Karpas-422 (cell line): ENCODE measurements around the gene BRSK1. TPM values are rescaled to one million over a fixed set of nuclear protein-coding genes. Genes with fewer than 3 reads are reported as not detected.

Source experiments
- DNase-seq: peaks from one replicate; pipeline ENCODE4 v3.0.0-alpha.2; 2015
- H2AFZ ChIP-seq: fragments of 200-600 bp; sonication (generic); 2 replicates; pipeline ENCODE4 v1.6.1; 2014; ENCODE audit warnings: antibody characterized with exemption, low read length, mixed read lengths
- H3K27ac ChIP-seq: fragments of 200-600 bp; sonication (generic); 2 replicates; pipeline ENCODE4 v1.5.1; 2014; ENCODE audit warnings: mild to moderate bottlenecking, low read length, moderate library complexity
- H3K27me3 ChIP-seq: fragments of 200-600 bp; sonication (generic); 2 replicates; pipeline ENCODE4 v1.6.1; 2014; ENCODE audit warnings: low read length, mixed read lengths
- H3K36me3 ChIP-seq: fragments of 200-600 bp; sonication (generic); 2 replicates; pipeline ENCODE4 v1.6.1; 2014; ENCODE audit warnings: low read length, mixed read lengths; ENCODE audit not compliant: insufficient read depth
- H3K4me1 ChIP-seq: fragments of 200-600 bp; sonication (generic); 2 replicates; pipeline ENCODE4 v1.6.1; 2014; ENCODE audit warnings: mild to moderate bottlenecking, low read length, mixed read lengths
- H3K4me2 ChIP-seq: fragments of 200-600 bp; sonication (generic); 2 replicates; pipeline ENCODE4 v1.6.1; 2014; ENCODE audit warnings: low read length, low read depth, mild to moderate bottlenecking; ENCODE audit not compliant: poor library complexity, severe bottlenecking
- H3K4me3 ChIP-seq: fragments of 200-600 bp; sonication (generic); 2 replicates; pipeline ENCODE4 v1.5.1; 2014; ENCODE audit warnings: mild to moderate bottlenecking, antibody characterized with exemption, low read length, mixed read lengths
- H3K79me2 ChIP-seq: fragments of 200-600 bp; sonication (generic); 2 replicates; pipeline ENCODE4 v1.6.1; 2014; ENCODE audit warnings: mild to moderate bottlenecking, low read length, mixed read lengths
- H3K9ac ChIP-seq: fragments of 200-600 bp; sonication (generic); 2 replicates; pipeline ENCODE4 v1.6.0; 2014; ENCODE audit warnings: low read length
- H3K9me2 ChIP-seq: fragments of 200-600 bp; sonication (generic), shearing (Covaris generic); replicated peaks from 2 replicates; pipeline ENCODE4 v1.6.0; 2014; ENCODE audit warnings: mild to moderate bottlenecking, low read length, moderate library complexity; ENCODE audit not compliant: insufficient read depth
- H3K9me3 ChIP-seq: fragments of 300-700, 200-600 bp; sonication (generic); 2 replicates; pipeline ENCODE4 v1.6.1; 2014; ENCODE audit warnings: low read length, mixed read lengths
- H4K20me1 ChIP-seq: fragments of 200-600 bp; sonication (generic); 2 replicates; pipeline ENCODE4 v1.6.1; 2014; ENCODE audit warnings: mild to moderate bottlenecking, antibody characterized with exemption, low read length, low read depth; ENCODE audit not compliant: insufficient read depth
- total RNA-seq: library from RNA; depleted of rRNA; stranded (reverse); fragments of >200 nt; shearing (Covaris generic); gene quantifications from 2 replicates; pipeline ENCODE4 v1.2.3, GENCODE V29; 2014; ENCODE audit warnings: low replicate concordance

Gene BRSK1
- total RNA-seq, 1 experiment from 2014 or later: 15.5 TPM

DNA sequence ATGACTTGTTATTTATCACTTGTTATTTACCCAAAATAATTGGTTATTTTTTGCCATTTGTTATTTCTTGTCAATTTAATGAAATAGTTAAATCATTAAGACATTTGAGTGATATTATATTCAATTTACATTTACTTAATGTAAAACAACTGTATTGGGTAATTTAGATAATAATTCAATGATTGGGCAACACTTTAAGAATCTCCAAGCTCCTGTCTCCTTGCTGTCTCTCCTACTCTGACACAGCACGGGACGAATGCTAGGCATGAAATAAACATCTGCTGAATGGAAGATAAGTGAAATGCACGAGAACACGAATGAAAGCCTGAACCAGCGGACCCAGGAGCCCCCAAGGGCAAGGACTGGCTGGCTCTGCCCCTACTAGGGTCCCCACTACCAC, 19.3 kb upstream of the BRSK1 start:
- DNase-seq: no peak
- no peaks in the 10 kb centered on the region for H3K9me2 ChIP-seq
- H3K27me3 ChIP-seq: no peaks in the 10 kb centered on the region
- H3K4me2 ChIP-seq: no peak overlapping the region
- H3K9me3 ChIP-seq: peaks cover 12% of the 10 kb centered on the region
- no peak overlapping the region for H3K27ac ChIP-seq
- peaks cover 27% of the 10 kb centered on the region for H3K4me1 ChIP-seq
- no peak overlapping the region for H2AFZ ChIP-seq
- H3K9ac ChIP-seq: no peak overlapping the region
- peaks cover 17% of the 10 kb centered on the region for H3K79me2 ChIP-seq
- peaks cover 22% of the 10 kb centered on the region for H3K36me3 ChIP-seq
- H4K20me1 ChIP-seq: no peaks in the 10 kb centered on the region
- no peak overlapping the region for H3K4me3 ChIP-seq

DNA sequence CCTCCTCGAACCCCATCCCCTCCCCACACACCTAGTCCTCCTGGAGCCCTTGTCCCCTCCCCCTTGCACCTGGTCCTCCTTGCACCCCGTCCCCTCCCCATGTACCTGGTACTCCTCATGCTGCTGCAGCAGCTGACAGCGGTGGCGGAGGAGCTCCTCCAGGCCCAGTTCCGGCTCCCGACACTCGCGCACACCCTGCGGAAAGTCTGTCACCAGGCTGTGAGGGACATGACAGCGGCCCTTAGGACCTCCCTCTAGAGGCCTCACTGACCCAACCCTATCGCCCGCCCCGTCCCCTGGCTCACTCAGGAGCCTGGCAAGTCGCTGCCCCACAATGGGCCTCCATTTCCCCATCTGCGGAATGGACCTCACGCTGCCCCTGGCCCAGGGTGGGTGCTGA, 18.6 kb upstream of the BRSK1 start:
- H3K9me2 ChIP-seq: no peaks in the 10 kb centered on the region
- no peak overlapping the region for H3K4me3 ChIP-seq
- H3K9ac ChIP-seq: no peak overlapping the region
- no peak overlapping the region for H3K4me2 ChIP-seq
- H2AFZ ChIP-seq: no peak overlapping the region
- peaks cover 20% of the 10 kb centered on the region for H3K4me1 ChIP-seq
- H3K79me2 ChIP-seq: peaks cover 17% of the 10 kb centered on the region
- H4K20me1 ChIP-seq: no peaks in the 10 kb centered on the region
- DNase-seq: no peak
- peaks cover 12% of the 10 kb centered on the region for H3K9me3 ChIP-seq
- H3K27me3 ChIP-seq: no peaks in the 10 kb centered on the region
- H3K36me3 ChIP-seq: peaks cover 22% of the 10 kb centered on the region
- no peak overlapping the region for H3K27ac ChIP-seq

DNA sequence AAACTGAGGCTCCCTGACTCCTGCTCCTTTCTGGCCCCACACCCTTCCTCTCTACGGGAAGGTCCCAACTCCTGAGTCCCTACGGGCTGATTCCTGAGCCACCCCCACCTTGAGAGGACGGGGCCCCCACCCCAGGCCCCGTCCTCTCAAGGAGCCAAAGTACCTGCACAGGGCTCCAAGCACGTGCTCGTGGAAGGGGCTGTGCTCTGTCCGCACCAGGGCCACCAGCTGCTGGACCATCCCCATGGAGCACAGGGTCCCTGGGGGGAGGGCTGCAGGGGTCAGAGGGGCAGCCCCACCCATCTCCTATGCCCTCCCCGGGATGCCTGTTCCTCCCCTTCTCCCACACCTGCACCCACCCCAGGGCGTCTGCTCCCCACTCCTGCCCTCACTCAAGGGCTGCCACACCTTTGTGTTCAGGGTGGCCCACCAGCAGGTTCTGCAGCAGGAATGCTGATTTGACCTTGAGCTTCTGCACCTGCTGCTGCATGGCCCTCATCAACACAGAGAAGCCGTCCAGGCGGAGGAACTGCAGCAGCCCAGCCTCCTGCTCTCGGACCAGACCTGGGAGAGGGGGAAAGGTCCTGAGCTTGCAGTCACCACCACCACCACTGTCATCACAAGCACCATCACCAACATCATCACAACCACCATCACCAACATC, 17.9 kb upstream of the BRSK1 start:
- Histone ChIP-seq H3K4me1 (peaks cover 14% of the 10 kb centered on the region), H3K4me3 (no peak overlapping the region), H3K9me2 (no peaks in the 10 kb centered on the region), H3K9ac (no peak overlapping the region), H3K79me2 (peaks cover 17% of the 10 kb centered on the region), H3K27ac (no peak overlapping the region), H3K9me3 (peaks cover 12% of the 10 kb centered on the region), H4K20me1 (no peaks in the 10 kb centered on the region), H3K4me2 (no peak overlapping the region), H2AFZ (no peak overlapping the region), H3K36me3 (peaks cover 28% of the 10 kb centered on the region), H3K27me3 (no peaks in the 10 kb centered on the region)
- no peak for DNase-seq

DNA sequence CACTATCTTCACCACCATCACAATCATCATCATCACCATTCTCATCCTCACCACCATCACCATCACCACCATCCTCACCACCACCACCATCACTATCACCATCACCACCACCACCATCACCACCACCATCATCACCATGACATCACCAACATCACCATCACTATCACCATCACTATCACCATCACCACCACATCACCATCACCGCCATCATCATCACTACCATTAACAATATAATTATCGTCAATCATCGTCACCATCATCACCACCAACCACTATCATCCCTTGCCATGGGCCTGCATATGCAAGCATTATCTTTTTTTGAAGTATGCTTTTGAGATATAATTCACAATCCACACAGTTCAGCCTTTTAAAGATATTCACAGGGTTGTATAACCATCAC, 17.4 kb upstream of the BRSK1 start:
- no peak for DNase-seq
- Histone ChIP-seq H3K4me3 (no peak overlapping the region), H3K27ac (no peak overlapping the region), H4K20me1 (no peaks in the 10 kb centered on the region), H3K27me3 (no peaks in the 10 kb centered on the region), H3K79me2 (peaks cover 17% of the 10 kb centered on the region), H3K9ac (no peak overlapping the region), H3K9me2 (no peaks in the 10 kb centered on the region), H3K4me2 (no peak overlapping the region), H3K36me3 (peaks cover 29% of the 10 kb centered on the region), H2AFZ (no peak overlapping the region), H3K4me1 (peaks cover 14% of the 10 kb centered on the region), H3K9me3 (peaks cover 12% of the 10 kb centered on the region)

GRCh38 chr19:55266840-55267239, 17.0 kb upstream of the BRSK1 start:
- no peak for DNase-seq
- Histone ChIP-seq H3K36me3 (peaks cover 29% of the 10 kb centered on the region), H3K4me1 (peaks cover 14% of the 10 kb centered on the region), H4K20me1 (no peaks in the 10 kb centered on the region), H3K9me3 (peaks cover 12% of the 10 kb centered on the region), H3K4me3 (no peak overlapping the region), H3K4me2 (no peak overlapping the region), H3K9me2 (no peaks in the 10 kb centered on the region), H3K27me3 (no peaks in the 10 kb centered on the region), H2AFZ (no peak overlapping the region), H3K27ac (no peak overlapping the region), H3K79me2 (peaks cover 17% of the 10 kb centered on the region), H3K9ac (no peak overlapping the region)

DNA sequence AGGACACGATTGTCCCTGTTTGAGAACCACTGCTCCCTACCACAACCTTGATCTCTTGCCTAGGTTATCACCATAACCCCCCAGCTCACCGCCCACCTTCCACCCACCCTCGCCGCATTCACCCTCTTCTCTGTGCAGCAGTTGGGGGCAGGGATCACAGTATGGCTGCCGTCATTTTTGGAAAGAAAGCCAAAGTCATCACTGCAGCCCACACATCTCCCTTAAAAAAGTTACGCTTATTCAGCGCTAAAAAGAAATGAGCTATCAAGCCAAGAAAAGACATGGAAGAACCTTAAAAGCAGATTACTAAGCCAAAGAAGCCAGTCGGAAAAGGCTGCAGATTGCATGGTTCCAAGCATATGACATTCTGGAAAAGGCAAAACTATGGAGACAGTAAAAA, 14.5 kb upstream of the BRSK1 start:
- H3K79me2 ChIP-seq: peaks cover 17% of the 10 kb centered on the region

GRCh38 chr19:55270172-55270942, 13.4 kb upstream of the BRSK1 start:
- DNase-seq: no peak
- peaks cover 28% of the 10 kb centered on the region for H3K79me2 ChIP-seq

More for the DNA sequence above, 14.5 kb upstream of the BRSK1 start:
- Histone ChIP-seq H3K4me2 (no peak overlapping the region), H3K4me1 (peaks cover 5% of the 10 kb centered on the region), H3K27me3 (no peaks in the 10 kb centered on the region), H3K27ac (no peak overlapping the region), H3K9me2 (no peaks in the 10 kb centered on the region), H4K20me1 (no peaks in the 10 kb centered on the region), H3K9me3 (peaks cover 12% of the 10 kb centered on the region), H3K9ac (no peak overlapping the region), H2AFZ (no peak overlapping the region), H3K4me3 (no peak overlapping the region), H3K36me3 (peaks cover 33% of the 10 kb centered on the region)
- DNase-seq: no peak

GRCh38 chr19:55272142-55272541, 11.7 kb upstream of the BRSK1 start:
- no peak overlapping the region for H3K27ac ChIP-seq
- peaks cover 20% of the 10 kb centered on the region for H3K79me2 ChIP-seq
- no peak overlapping the region for H3K4me2 ChIP-seq
- no peaks in the 10 kb centered on the region for H3K9me2 ChIP-seq
- H3K36me3 ChIP-seq: peaks cover 41% of the 10 kb centered on the region
- DNase-seq: no peak
- no peaks in the 10 kb centered on the region for H4K20me1 ChIP-seq
- H3K9ac ChIP-seq: no peak overlapping the region
- peaks cover 27% of the 10 kb centered on the region for H3K4me1 ChIP-seq
- no peak overlapping the region for H3K4me3 ChIP-seq
- H3K9me3 ChIP-seq: peaks cover 6% of the 10 kb centered on the region
- no peak overlapping the region for H2AFZ ChIP-seq
- no peaks in the 10 kb centered on the region for H3K27me3 ChIP-seq

More at GRCh38 chr19:55270172-55270942, 13.4 kb upstream of the BRSK1 start:
- peaks cover 10% of the 10 kb centered on the region for H3K4me1 ChIP-seq
- H3K9me3 ChIP-seq: peaks cover 12% of the 10 kb centered on the region
- no peak overlapping the region for H3K4me3 ChIP-seq
- no peaks in the 10 kb centered on the region for H3K9me2 ChIP-seq
- no peaks in the 10 kb centered on the region for H3K27me3 ChIP-seq
- no peak overlapping the region for H2AFZ ChIP-seq
- no peak overlapping the region for H3K9ac ChIP-seq
- H4K20me1 ChIP-seq: no peaks in the 10 kb centered on the region
- H3K27ac ChIP-seq: no peak overlapping the region
- H3K4me2 ChIP-seq: no peak overlapping the region
- peaks cover 41% of the 10 kb centered on the region for H3K36me3 ChIP-seq
